NT2/D1 (cell line): ENCODE results near the gene VEZF1.

Source experiments
- DNase-seq: peaks from one replicate; pipeline ENCODE4 v3.0.0-alpha.2; 2011; ENCODE audit warnings: low read depth, low spot score
- H3K27me3 ChIP-seq: 2 replicates; pipeline ENCODE4 v1.6.0; 2011; ENCODE audit warnings: mild to moderate bottlenecking; ENCODE audit not compliant: insufficient read length, insufficient read depth
- H3K36me3 ChIP-seq: 2 replicates; pipeline ENCODE4 v1.6.1; 2011; ENCODE audit warnings: mild to moderate bottlenecking, low read length, mixed read lengths; ENCODE audit not compliant: insufficient read depth, insufficient read length
- H3K4me1 ChIP-seq: 2 replicates; pipeline ENCODE4 v1.5.1; 2011; ENCODE audit not compliant: insufficient read depth, insufficient read length
- H3K4me3 ChIP-seq: 2 replicates; pipeline ENCODE4 v1.5.1; 2011; ENCODE audit warnings: low read depth; ENCODE audit not compliant: insufficient read length
- H3K9ac ChIP-seq: 2 replicates; pipeline ENCODE4 v1.6.0; 2011; ENCODE audit warnings: low read depth; ENCODE audit not compliant: insufficient read length
- H3K9me3 ChIP-seq: 2 replicates; pipeline ENCODE4 v1.5.1; 2011; ENCODE audit warnings: mild to moderate bottlenecking, low read length; ENCODE audit not compliant: insufficient read depth
- SUZ12 ChIP-seq: IDR thresholded peaks from 2 replicates; pipeline ENCODE4 v1.6.1; 2011; ENCODE audit not compliant: insufficient read length, insufficient read depth; ENCODE audit errors: extremely low read depth
- YY1 ChIP-seq: IDR thresholded peaks from 2 replicates; pipeline ENCODE4 v1.6.1; 2011; ENCODE audit not compliant: insufficient read length, insufficient read depth
- ZNF274 ChIP-seq: IDR thresholded peaks from 2 replicates; pipeline ENCODE4 v1.6.1; 2011; ENCODE audit warnings: mild to moderate bottlenecking, low read depth, low read length

VEZF1 gene

GRCh38 chr17:57957886-57958285, 30.2 kb downstream of the VEZF1 start:
- TF ChIP-seq YY1 (no peak), ZNF274 (no peak), SUZ12 (no peak)
- peaks cover 8% of the 10 kb centered on the region for H3K36me3 ChIP-seq
- H3K4me3 ChIP-seq = no peak overlapping the region
- no peaks in the 10 kb centered on the region for H3K9me3 ChIP-seq
- peaks cover 15% of the 10 kb centered on the region for H3K4me1 ChIP-seq
- no peak overlapping the region for H3K9ac ChIP-seq
- DNase-seq = no peak
- H3K27me3 ChIP-seq = peaks cover 30% of the 10 kb centered on the region

- TF ChIP-seq ZNF274 (no peak), YY1 (no peak), SUZ12 (no peak)
- no peak for DNase-seq
- H3K27me3 ChIP-seq = peaks cover 27% of the 10 kb centered on the region
- no peak overlapping the region for H3K4me3 ChIP-seq
- H3K9ac ChIP-seq = no peak overlapping the region
- peaks cover 15% of the 10 kb centered on the region for H3K4me1 ChIP-seq
- H3K9me3 ChIP-seq = no peaks in the 10 kb centered on the region
- peaks cover 11% of the 10 kb centered on the region for H3K36me3 ChIP-seq
These were observed 30.8 kb downstream of the VEZF1 start for GRCh38 chr17:57957120-57957850.

- DNase-seq = peak; percentile 30
- H3K36me3 ChIP-seq = peaks cover 11% of the 10 kb centered on the region
- no peak for TF ChIP-seq ZNF274
- no peak for TF ChIP-seq YY1
- no peak for TF ChIP-seq SUZ12
- H3K9me3 ChIP-seq = no peaks in the 10 kb centered on the region
- H3K4me1 ChIP-seq = peaks cover 17% of the 10 kb centered on the region
- no peak overlapping the region for H3K9ac ChIP-seq
- no peak overlapping the region for H3K4me3 ChIP-seq
- H3K27me3 ChIP-seq = peaks cover 24% of the 10 kb centered on the region
These were observed 31.5 kb downstream of the VEZF1 start for GRCh38 chr17:57956291-57957119.

GRCh38 chr17:57955183-57955931, 32.7 kb downstream of the VEZF1 start, which contains the start of gene CUEDC1:
Gene CUEDC1 (minus strand): TSS chr17:57955412. CDS start chr17:57885564, 69,848 bp downstream.
- peak within 1 kb of the TSS; percentile 67 for H3K4me3 ChIP-seq
- TF ChIP-seq YY1 (no peak), SUZ12 (no peak), ZNF274 (no peak)
- DNase-seq = no peak
- peaks cover 11% of the 10 kb centered on the region for H3K36me3 ChIP-seq
- H3K9me3 ChIP-seq = no peaks in the 10 kb centered on the region
- H3K27me3 ChIP-seq = peaks cover 19% of the 10 kb centered on the region
- peak within 1 kb of the TSS; percentile 89 for H3K9ac ChIP-seq
- peaks cover 17% of the 10 kb centered on the region for H3K4me1 ChIP-seq

- DNase-seq = peak; percentile 15
- Histone ChIP-seq H3K4me3 (peak overlapping the region; percentile 67), H3K27me3 (peaks cover 14% of the 10 kb centered on the region), H3K9ac (peak overlapping the region; percentile 77), H3K4me1 (peaks cover 17% of the 10 kb centered on the region), H3K36me3 (peaks cover 11% of the 10 kb centered on the region), H3K9me3 (no peaks in the 10 kb centered on the region)
- TF ChIP-seq ZNF274 = no peak
- TF ChIP-seq YY1 = no peak
- no peak for TF ChIP-seq SUZ12
These were observed 33.5 kb downstream of the VEZF1 start for GRCh38 chr17:57954397-57955182.

- peak overlapping the region; percentile 67 for H3K4me3 ChIP-seq
- peak overlapping the region; percentile 77 for H3K9ac ChIP-seq
- peaks cover 14% of the 10 kb centered on the region for H3K27me3 ChIP-seq
- peaks cover 11% of the 10 kb centered on the region for H3K36me3 ChIP-seq
- no peak for DNase-seq
- H3K4me1 ChIP-seq = peaks cover 17% of the 10 kb centered on the region
- no peak for TF ChIP-seq SUZ12
- TF ChIP-seq ZNF274 = no peak
- TF ChIP-seq YY1 = no peak
- no peaks in the 10 kb centered on the region for H3K9me3 ChIP-seq
These were observed 34.2 kb downstream of the VEZF1 start for GRCh38 chr17:57953705-57954396.
